Measurements from ENCODE around the gene DCTN5.
"Not testable (repeated sequence)": the region's sequence is repeated elsewhere in the genome, so short reads cannot be mapped to it uniquely, and the experiment has no call there.

DCTN5 gene

DNA sequence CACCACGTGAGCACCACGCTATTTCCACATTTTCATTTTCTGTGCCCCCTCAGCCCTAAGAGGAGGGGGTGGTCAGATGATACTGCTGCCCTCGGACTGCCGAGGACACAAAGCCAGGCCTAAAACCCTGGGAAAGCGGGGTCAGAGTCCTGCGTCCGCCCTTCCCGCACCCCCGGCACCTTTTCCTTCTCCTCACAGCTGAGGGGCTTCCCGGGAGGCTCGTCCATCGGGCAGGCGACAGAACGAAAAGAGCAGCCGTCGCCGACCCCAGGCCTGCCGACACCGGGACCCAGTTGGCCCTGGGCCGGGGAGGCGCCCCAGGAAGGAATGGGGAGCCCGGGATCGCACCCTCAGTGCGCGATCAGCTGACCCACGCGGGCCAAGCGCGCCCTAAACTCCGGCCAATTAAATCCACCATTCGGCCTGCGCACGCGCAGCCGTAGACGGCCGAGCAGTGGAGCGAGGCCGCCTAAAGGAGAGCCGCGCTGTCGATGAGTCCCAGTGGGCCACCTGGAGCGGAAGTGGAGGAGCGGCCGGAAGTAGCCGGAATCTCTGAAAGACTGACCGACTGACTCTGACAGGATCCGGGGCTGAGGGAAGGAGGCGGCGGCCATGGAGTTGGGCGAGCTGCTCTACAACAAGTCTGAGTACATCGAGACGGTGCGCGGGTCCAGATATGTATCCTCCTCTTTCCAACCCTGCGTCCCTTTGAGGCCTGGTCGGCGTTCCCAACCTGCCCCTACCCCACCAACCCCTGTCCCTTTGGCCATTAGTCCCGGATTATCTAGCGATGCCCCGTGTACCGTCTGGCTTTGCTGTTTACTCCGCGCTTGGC lies at the start of gene DCTN5, which contains the start of gene PALB2:
DCTN5 (plus strand) TSS at position 536 of the 835 bp plus-strand sequence; CDS start at position 613, 77 bp downstream.
PALB2 (minus strand) TSS at position 380 of the 835 bp plus-strand sequence; CDS start at position 227, 153 bp downstream.
- DNase-seq, result peak; percentile 96

DNA sequence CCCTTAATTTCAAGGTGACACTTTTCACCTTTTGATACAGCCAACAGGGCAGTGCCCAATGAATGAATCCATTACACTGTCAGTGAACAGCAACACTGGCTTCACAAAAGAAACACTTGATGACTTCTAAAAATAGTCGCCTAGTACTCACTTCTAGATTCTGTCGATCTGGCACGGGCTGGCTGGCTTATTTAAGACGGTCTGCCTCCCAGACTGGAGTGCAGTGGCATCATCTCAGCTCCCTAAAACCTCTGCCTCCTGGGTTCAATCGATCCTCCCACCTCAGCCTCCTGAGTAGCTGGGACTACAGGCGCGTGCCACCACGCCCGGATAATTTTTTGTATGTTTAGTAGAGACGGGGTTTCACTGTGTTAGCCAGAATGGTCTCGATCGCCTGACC lies 47.1 kb upstream of the DCTN5 start:
- DNase-seq, result no peak

DNA sequence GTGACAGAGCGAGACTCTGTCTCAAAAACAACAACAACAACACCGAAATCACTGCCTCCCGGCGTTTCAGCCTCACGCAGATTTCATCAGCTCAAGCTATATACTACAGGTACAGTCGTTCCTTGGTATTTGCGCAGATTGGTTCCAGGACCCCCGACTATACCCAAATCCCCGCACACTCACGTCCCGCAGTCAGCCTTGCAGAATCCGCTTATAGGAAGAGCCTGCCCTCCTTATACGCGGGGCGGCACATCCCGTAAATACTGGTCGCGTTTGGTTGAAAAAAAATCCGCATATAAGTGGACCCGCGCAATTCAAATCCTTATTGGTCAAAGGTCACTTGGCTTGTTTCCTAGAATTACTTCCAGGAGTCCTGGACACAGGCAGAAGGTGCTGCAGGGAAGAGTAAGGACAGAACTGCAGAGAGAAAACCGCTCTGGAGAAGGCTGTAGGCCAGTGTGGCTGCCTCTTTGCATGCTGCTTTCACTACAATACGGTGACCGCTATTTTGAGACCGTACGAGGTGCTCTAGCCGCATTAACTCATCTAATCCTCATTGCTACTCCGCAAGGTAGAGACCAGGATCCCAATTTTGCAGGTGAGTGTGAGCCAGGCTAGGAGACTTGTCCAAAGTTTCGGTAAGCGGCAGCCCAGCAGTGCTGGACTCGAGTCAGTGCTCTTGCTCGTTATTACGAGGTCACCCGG lies 45.9 kb upstream of the DCTN5 start:
- no peak for DNase-seq

DNA sequence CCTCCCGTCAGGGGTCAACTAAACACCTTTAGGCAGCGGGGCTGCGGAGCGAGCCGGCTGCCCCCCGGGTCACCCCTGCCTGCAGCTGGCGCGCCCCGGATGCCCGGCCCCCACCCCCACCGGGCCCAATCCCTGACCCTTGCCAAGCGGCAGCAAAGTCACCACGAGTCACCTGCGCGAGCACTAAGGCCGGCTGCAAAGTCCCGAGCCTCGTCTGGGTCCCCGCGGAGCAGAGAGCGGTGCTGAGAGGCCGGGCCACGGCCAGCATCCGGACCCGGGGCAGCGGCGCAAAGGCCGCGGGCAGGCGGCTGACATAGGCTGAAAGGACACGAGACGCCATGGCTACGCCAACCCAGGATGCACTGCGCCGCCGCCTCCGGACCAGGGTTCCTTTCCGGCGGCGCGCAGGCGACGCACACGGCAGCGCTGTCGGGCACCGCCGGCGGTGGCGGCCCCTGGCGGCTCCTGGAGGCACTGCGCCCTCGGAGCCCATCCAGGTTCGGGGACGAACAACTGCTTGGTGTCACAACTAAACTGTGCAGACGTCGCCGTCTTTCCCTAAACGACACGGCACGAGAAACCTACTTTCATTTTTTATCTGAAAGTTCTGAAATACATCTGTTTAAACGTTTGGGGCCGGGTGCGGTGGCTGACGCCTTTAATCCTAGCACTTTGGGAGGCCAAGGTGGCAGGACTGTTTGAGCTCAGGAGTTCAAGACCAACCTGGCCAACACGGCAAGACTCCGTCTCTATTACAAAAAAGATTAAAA lies 45.1 kb upstream of the DCTN5 start, which contains the start of gene NDUFAB1:
NDUFAB1 (minus strand) TSS at position 366 of the 770 bp plus-strand sequence; CDS start at position 340, 26 bp downstream.
- DNase-seq, result peak; percentile 96

DNA sequence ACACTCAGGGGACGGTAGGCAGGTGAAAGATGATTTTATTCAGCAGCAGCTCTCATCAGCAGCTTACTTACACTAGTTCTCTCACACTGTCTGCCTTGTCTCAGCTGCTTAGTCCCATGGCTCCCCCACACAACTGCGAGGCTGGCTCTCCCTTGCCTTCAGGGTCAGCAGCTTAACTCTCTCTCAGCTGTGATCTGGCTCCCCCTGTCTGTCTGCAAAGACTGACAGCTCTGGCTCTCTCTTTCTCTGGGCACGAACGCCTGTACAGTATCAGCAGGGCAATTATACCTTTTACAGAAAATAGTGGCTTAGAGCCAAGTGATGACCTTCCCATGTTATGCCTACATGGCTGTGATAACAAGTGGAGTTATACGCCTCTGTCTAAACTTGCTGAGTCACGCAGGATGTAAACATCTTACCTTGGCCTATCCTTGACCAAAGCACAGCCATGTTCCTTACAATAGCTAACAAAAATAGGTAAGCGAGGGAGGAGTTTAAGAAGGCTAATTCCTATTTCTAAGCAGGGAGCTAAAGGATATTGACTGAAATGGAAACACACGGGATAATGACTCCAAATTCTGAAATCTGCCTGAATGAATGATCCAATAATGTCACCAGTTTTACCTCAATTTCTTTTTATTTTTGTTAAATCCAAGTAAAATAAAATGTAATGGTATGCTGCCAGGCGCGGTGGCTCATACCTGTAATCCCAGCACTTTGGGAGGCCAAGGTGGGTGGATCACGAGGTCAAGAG lies 44.1 kb upstream of the DCTN5 start:
- peak; percentile 86 for DNase-seq

DNA sequence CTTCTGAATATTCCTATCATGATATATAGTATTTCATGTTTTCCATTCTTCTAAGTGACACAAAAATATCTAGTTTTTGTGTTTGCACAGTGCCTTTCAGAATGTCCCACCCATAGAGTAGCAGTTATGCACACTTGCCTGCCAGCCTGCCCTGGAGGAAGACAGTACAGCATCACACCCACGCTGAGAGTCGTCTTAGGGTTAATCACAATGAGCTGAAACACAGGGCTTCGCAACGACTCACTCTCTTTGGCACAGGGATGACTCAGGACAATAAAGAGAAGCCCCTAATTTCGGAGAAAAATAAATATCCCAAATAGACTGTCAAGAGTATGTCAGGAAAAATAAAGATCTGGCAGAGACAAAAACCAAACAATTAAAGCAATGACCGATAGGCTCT lies 33.5 kb upstream of the DCTN5 start:
- DNase-seq, result no peak

DNA sequence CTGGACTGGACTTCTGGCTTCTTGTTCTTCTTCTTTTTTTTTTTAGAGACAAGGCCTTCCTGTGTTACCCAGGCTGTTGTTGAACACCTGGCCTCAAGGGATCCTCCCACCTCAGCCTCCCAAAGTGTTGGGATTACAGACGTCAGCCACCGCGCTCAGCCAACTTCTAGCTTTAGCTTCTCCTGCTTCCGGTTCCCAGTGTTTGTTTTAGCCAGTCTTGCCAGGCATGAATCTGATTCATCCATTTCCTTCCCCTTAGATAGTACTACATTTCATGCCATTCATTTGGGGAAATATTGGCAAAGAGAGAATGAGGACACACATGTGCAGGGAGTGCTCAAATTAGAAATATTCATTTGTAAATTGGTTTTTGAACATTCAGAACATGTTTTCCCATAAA lies 33.1 kb upstream of the DCTN5 start:
- DNase-seq, result no peak

DNA sequence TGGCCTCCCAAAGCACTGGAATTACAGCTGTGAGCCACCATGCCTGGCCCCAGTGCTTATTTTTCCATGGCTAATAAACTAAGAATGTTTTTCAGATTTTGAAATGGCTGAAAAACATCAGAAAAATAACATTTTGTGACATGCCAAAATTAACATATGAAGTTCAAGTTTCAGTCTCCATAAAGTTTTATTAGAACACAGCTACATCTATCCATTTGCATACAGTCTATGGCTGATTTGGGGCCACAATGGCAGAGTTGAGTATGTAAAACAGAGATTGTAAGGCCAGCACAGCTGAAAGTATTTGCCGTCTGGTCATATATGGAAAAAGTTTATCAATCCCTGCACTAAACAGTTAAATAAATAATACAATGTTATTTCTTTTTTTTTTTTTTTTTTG lies 31.3 kb upstream of the DCTN5 start:
- no peak for DNase-seq

DNA sequence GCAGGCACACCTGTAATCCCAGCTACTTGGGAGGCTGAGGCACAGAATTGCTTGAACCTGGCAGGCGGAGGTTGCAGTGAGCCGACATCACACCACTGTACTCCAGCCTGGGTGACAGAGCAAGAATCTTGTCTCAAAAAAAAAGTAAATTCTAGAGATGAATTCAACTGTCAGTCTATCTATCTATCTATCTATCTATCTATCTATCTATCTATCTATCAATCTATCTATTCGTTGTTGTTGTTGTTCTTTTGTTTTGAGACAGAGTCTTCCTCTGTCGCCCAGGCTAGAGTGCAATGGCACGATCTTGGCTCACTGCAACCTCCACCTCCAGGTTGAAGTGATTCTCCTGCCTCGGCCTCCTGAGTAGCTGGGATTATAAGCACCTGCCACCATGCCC lies 30.4 kb upstream of the DCTN5 start:
- not testable (repeated sequence) for DNase-seq

DNA sequence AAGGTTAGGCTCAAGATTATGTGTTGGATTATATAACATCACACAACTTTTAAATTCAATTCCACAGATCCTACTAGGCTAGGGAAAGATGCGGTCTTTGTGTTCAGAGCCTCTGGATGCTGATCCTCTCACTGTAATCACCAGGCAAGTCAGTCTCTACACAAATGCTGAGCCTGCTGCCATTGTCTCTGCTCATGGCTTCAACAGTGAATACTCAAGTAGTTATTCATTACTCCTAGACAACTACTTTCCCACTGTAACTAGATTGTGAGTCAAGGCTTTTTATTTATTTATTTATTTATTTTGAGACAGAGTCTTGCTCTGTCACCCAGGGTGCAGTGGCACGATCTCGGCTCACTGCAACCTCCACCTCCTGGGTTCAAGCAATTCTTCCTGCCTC lies 29.3 kb upstream of the DCTN5 start:
- DNase-seq, result no peak

DNA sequence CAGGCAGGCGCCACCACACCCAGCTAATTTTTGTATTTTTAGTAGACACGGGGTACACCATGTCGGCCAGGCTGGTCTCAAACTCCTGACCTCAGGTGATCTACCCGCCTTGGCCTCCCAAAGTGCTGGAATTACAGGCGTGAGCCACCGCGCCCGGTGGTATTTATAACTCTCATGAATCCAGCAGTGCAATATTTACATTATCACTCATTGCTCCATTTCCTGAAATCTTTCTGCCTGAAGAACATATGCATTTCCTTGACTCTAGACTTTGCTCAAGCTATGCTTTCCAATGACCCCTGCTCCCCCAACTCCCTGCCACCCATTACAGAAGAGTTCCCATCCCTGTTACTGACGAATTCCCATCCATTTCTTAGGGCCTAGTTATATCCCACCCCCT lies 25.5 kb upstream of the DCTN5 start:
- no peak for DNase-seq

DNA sequence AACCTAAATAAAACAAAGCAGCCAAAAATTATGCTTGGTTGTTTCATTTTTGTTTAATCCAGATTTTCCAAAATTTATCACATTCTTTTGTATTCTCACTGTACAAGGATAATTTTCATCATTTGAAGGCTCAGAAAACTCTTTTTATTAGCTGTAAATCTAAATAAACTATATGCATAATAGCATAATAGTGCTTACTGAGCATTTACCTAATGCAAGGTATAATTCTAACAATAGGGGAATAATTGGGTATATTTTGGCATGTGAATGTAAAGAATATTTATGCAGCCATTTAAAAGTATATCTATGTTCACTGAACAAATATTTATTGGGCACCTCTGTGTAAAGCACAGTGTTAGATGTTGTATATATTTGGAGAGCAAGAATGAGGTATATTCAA lies 17.2 kb upstream of the DCTN5 start:
- DNase-seq, result no peak

DNA sequence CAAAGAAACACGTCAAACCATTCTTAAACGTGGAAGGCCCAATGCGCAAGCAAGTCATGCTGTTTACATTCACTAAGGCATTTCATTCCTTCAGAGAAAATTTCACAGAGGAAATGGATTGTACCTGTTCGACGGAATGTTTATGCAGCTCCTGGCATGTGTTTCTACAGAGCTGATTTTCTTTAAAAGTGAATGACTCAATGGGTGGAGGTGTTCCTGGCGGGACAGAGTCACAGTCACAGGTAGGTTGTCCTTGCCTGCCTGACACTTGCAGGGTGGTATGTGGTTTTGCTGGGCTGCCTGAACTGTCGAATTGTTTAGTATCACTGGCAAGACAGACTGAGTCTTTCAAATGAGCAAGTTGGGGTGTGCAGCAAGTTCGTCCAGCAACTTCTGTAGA lies 11.8 kb upstream of the DCTN5 start:
- no peak for DNase-seq

DNA sequence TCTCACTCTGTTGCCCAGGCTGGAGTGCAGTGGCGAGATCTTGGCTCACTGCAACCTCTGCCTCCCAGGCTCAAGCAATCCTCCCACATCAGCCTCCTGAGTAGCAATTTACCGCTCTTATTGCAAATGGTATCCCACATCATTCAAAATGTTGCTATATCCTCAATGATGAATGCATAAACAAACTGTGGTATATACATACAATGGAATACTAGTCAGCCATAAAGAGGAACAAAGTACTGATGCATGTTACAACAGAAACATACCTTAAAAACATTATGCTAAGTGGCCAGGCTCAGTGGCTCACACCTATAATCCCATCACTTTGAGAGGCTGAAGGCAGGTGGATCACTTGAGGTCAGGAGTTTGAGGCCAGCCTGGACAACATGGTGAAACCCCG lies 9.4 kb upstream of the DCTN5 start:
- not testable (repeated sequence) for DNase-seq

DNA sequence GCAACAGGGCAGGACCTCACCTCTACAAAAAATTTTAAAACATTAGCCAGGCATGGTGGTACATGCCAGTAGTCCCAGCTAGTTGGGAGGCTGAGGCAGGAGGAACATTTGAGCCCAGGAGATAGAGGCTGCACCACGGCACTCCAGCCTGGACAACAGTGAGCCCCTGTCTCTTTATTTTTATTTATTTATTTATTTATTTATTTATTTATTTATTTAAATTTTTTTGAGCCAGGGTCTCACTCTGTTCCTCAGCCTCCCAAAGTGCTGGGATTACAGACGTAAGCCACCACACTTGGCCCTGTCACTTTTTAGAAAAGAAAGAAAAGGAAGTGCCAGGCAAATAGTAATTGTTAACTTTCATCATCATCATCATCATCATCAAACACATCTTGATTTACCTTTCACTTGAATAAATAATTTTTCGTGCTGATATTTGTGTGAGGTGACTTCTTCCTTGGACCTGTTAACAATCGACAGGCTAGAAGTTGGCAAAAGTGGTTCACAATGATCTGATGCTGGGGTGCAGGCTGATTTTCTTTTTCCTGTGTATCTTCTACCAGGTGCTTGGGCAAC lies 6.7 kb upstream of the DCTN5 start:
- DNase-seq, result no peak

DNA sequence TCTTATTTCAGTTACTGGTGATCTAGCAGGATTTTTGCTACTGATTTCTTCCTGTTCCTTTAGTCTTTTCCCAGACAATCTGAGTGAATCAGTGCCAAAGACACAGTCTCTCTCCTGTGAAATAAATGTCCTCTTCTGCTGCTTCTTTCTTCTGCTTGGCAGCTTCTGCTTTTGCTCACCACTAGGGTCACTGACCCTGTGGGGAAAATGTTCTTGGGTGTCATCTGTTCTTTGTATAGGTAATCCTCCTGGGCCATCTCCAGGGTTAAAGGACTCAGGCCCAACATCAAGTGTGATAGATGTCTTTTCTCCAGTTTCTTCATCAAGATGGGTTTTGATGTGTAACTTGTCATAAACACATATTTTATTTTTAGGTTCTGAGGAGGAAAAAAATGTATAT lies 5.3 kb upstream of the DCTN5 start:
- no peak for DNase-seq

DNA sequence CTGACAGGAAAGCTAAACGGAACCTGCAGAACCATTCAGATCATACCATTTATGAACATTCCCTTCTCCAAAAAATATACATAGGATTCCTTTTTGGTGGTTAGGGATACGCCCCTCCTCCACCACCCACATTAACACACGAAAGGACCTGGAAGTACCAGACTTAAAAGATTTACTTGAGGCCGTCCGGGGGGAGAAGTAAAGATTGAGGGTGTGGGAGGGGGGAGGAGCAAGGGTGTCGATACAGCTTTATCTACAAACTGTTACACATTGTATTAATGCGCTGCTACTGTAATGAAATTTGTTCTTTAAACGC lies 693 bp upstream of the DCTN5 start:
- no peak for DNase-seq

DNA sequence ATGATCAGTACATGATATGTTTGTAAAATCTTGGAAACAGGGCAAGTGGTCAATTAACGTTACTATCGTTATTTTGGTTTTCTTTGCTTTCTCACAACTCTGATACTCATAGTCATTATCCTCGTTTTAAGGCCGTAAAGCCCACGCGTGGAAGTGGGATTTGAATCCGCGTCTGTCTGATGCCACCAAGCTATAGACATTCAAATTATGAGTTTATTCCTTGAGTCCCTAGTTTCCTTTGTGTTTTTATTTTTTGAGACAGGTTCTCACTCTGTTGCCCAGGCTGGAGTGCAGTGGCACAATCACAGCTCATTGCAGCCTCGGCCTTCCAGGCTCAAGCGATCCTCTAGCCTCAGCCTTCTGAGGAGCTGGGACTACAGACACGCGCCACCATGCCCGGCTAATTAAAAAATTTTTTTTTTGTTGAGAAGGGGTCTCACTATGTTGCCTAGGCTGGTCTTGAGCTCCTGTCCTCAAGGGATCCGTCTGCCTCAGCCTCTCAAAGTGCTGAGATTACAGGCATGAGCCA lies 1.0 kb downstream of the DCTN5 start:
- no peak for DNase-seq

DNA sequence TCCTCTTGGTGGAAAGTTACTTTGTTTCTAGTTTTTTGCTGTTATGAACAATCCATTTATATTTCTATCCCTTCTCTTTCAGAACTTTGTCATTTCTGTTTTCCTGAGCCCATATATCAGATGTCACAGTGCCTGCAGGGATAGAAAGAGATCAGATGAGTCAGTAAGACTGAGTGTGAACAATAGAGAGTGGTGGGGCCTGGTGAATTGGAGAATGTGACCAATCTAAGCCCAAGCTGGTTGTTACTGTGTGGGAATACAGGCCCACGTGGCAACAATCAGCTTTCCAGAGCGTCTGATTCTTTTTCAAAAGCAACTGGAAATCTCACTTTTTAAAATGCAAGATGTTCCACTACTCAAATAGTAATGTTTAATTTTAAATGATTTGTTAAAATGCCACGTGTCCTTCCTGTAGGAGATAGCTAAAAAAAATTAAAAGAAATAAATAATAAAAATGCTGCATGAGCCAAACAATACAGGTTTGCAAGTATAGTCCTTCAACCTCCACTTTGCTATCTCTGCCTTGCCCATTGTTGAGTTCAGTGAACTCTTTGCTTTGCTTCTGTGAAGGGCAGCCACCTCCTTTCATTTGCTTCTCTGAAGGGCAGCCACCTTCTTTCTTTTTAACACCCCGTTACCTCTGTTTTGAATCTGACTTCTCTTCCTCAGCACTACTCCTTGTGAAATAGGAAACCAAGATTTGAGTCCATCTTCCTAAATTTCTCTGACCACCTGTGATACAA lies 9.6 kb downstream of the DCTN5 start:
- DNase-seq, result no peak

DNA sequence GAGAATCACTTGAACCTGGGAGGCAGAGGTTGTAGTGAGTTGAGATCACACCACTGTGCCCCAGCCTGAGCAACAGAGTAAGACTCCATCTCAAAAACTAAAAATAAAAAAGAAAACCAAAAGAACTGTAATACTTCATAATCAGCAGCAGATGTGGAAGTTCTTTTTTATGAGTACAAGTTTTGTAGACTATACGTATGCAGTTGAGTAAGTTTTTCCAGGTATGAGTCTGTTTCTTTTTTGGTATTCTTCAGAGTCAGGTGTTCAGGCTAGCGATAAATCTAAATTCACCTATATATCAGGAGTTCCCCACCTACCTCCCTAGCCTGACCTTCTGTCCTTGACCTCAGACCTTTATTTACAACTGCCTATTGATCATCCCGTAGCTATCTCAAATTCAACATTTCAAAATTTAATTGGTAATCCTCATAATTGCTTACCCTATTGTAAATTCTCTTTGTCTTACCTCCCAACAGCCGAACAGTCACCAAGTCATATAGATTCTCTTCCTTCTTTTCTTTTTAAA lies 10.7 kb downstream of the DCTN5 start:
- no peak for DNase-seq

DNA sequence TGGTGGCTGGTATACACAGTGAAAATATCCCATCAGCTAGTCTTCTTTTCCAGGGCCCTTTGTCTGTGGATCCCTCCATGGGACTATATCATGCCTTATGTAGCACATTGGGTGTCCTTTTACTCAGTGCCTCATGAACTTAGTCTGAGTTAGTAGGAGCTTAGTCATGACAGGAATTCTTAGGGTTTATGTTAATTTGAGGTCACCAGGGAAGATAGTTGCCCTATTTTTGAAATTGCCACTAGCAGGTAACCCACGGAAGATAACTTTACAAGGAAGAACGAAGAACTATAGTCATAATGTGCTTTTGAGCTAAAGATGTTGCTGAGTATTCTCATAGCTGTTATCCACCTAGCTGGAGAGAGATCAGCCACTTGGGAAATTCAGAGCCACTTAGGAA lies 22.7 kb downstream of the DCTN5 start:
- no peak for DNase-seq

Data from OCI-M1 (cell line).